CD4-positive, alpha-beta T cell treated with Interleukin-2 at 100 ng/mL for 4 hours (primary cell): Measurements from ENCODE around the gene PON2.
A peak's percentile ranks its signal among the peaks of the same experiment; 100 is the strongest.
"Not testable (repeated sequence)": the region's sequence is repeated elsewhere in the genome, so short reads cannot be mapped to it uniquely, and the experiment has no call there.

Experiments used
- DNase-seq: peaks from one replicate; pipeline ENCODE4 v3.0.0-alpha.2; 2020; ENCODE audit warnings: low spot score

PON2 gene

DNA sequence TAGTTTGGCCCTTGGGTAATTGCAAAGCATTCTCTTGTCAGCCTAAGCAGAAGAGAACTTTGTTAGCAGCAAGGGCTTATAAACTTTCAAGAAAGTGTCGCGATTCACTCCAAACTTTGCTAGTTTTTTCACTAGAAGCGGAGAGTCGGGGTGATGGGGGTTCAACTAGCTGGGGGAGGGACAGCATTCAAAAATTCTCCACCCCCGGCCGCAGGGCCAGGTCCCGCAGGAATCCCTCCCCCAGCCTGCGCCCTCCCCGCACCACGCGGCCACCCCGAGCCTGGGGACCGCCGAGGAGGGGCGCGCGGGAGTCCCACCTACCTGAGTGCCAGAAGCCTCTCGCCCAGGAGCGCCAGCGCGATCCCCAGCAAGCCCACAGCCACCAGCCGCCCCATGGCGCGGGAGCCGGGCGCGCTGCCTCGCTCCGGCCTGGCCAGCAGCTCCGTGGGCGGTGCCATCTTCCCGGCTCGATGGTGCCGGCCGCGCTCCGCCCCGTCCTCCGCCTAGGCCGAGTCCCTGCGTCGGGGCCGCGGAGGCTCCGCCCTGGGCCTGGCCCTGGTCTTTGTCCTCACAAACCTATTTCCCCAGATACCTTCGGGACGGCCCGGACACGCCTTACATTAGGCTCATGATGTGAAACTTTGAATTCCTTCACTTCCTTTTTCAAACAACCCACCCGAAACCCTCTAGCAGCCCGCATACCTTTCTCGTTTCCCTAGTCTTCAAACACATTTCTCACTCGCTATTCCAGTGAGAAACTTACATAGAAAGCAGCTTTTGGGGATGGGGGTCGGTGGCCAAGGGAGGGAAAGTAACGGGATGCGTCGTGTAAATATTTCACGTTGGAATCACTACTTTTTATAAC is at the start of gene PON2:
PON2 (minus strand) TSS at position 472 of the 865 bp plus-strand sequence; CDS start at position 395, 77 bp downstream.
- DNase-seq = peak; percentile 37

- DNase-seq = no peak
Observed at GRCh38 chr7:95482424-95482823, 47.6 kb upstream of the PON2 start.

DNA sequence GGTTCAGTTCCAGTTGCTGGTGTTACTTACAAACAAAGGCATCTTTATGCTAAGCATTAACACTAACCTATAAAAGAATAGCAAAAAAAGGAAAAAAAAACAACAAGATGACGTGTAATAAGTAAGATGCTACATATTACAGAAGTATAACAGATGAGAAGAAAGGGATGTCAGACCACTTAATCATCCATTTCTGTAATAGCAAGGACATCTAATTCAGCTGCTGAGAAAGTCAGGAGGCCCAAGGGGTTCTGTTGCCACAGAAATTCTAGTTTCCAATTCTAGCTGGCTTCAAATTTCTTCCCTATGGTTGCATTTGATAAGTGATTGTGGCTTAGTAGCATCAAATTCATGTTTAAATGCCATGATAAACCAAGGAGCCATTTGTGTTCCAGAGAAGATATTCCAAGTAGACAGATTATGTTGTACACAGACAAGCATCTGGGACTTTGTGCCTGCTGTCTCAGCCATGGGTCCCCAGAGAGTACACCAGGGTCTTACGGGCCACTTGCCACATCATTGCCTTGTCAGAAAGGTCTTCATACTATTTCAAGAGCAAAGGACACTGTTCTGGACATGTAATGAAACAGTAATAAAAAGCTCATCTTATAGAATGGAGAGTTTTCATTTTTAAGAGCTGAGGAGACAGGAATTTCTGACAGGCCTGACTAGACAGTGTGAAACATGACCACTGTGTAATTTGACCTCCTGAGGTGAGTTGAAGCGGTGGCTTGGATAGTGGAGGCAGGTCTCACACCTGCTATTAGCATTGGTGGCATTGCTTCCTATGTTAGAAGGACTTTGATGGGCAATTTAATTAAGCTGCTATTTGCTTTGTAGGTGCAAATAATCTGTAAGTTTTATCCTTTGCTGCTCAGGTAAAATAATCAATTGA is 46.7 kb upstream of the PON2 start:
- DNase-seq = no peak

DNA sequence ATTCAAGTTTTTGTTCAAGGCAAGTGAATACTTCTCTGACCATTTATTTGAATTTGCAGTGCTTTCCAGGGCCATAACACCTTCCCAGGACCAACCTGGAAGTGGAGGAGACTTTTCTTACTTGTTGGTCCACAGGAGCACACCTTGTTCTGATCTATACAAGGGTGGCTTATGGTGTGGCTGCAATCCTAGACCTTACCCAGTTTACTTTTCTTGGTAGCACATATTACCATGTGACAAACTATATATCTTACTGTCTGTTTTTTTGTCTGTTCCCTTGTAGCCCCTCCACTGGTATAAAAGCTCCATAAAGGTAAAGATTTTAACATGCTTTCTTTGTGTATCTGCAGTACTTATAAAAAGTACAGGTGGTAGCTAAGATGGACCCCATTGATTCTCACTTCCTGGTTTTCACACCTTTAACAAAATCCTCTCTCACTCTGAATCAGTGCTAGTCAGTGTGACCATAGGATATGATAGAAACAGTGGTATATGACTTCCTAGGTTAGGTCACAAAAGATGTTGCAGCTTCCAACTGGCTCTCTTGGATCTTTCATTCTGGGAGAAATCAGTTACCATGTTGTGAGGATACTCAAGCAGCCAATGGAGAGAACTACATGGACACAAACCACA is 45.3 kb upstream of the PON2 start:
- DNase-seq = no peak

DNA sequence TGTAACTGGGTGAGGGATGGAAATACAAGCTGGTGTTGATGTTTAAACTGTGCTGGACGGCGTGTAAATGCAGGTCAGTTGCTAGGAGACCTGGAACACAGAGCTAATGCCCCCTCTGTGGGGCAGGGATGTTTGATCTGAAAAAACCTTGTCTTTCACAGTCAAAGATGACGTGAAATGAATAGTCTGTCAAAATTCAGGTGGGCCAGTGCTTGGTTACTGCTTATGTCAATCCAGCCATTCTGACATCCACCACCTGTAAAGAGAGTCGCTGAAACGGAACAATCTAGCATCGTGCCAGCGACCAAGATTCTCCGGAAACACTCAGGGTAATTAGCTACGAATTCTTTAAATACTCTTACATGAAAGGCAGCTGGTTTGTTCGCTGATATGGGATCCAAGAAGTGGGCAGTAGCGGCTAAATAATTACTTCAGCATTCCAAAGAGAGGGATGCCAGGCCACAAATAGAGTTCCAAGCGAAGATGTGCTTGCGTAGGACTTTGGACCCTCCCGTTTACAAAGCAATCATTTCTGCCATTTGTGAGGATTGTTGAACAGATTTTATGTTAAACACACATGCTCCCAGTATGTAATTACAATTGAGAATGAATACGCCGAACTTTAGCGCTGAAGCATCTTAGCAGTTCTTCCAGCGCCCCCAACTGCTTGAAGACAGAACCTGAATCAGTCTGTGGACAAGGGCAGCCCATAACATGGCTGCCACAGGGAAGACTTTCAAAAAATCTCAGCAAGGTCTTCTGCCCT is 43.6 kb upstream of the PON2 start:
- DNase-seq = no peak

GRCh38 chr7:95476904-95477594 is 42.2 kb upstream of the PON2 start:
- DNase-seq = peak; percentile 63

DNA sequence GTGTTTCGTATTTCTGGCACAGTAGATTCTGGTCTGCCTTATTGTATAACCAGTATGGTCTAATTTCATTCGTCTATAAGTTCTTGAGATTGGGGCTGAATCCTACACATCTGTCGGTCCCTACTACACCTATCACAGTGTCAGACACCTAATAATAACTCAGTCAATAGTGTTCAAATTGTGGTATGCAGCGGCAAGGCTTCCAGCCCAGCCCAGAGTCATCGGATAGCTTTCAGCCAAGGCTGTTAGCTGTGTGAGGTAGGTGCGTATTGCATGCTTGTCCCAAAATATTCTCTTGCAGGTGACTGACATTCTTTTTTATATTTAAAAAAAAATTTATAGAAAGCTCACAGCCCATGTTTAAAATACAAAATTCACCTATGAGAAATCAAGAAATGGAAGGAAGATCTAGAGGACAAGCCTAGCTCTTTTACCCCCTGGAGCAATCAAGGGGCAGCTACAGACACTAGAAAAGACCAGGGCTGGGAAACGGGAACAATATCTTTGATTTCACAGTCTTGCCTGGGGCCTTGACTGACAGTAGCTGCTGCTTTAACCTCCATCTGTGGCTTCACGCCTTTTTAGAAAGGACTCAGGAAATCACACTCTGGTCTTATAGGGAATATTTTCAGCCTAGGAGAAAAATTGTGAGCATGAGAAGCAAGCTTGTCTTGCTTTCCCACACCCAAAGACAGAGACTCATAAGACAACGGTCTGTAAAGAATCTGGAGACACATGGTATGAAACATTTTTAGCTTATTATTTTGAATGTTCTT is 41.4 kb upstream of the PON2 start:
- no peak for DNase-seq

GRCh38 chr7:95473276-95473985 is 38.6 kb upstream of the PON2 start:
- DNase-seq = no peak

GRCh38 chr7:95472581-95473161 is 37.8 kb upstream of the PON2 start:
- DNase-seq = no peak

DNA sequence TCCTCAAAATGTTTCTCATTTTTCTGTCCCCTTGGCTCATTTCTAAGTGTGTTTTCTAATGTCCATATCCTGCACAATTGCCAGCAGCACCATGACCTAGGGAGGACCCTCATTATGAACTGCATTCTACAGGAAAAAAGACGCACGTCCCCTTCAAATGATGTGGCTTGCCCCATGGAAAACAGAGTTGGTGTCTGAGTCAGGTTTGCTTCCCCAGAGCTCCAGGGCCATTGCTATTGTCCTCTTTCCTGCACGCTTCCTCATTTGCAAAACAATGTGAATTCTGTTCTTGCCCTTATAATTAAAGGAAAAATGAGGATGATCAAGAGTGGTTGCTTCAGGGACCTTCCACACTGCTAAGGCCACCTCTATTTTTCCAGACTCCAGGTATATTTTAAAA is 36.2 kb upstream of the PON2 start:
- no peak for DNase-seq

DNA sequence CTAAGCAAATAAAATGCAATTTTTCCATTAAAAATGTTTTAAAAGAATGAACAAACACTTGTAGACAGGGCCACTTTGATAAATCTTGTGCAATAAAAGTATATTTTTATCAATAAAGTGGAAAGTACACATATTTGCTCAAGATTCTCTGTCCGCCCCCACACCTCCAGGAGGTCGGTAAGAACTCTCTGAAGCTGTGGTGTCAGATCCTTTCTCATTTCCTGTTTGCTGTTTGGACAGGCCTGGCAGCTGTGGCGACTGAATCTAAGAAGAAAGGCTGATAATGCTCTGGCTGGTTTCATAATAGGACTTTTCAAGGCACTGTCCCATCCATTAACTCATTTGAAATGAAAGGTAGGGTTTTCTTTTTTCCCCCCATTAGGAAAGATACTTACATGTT is 35.6 kb upstream of the PON2 start:
- DNase-seq = no peak

GRCh38 chr7:95469848-95470247 is 35.0 kb upstream of the PON2 start:
- no peak for DNase-seq

DNA sequence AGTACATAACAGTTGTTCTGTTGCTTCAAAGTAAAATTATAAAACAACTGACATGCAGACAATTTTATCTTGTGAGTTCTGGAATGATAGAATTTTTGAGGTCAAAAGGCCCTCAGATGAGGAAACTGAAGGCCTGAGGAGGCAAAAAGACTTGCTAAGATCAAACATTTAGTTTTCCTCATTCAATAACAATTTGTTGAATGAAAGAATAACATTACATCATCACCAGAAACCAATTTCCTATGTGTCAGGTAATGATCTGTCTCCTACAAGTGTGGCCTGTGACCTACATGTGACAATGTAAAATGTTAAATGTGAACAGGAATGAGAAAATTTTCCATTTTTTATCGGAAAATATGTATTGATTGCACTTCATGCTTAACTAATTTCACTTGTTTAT is 34.4 kb upstream of the PON2 start:
- no peak for DNase-seq

DNA sequence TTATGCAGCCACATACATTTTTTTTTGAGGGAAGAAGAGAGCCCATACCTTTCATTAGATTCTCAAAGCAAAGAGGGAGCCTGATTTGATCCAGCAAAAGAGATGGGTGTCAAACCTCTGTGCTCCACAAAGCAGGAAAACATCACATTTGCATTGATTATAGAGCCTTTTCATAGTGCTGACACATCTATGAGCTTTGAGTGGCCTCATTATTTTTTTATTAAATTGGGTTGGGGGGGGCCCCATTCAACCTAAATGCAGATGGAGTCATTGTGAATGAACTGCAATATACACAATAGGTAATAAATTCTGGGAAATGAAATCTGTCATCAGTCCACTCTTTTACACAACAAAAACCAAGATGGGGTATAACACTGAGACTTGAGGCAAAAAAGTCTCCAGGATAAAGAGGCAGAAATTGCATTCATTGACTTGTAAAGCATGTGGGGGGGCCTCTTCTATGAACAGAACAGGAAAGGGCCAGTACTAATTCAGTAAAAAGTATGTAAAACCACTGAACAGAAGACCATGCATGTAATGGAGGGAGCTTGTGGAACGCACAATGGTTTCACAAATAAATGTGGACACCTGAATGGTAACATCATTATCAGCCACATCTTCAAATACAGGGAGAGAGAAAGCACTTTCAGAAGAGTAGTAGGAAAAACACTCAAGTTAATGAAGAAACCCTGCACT is 33.2 kb upstream of the PON2 start:
- no peak for DNase-seq

GRCh38 chr7:95460653-95461052 is 25.8 kb upstream of the PON2 start:
- not testable (repeated sequence) for DNase-seq

GRCh38 chr7:95457947-95458346 is 23.1 kb upstream of the PON2 start:
- no peak for DNase-seq

DNA sequence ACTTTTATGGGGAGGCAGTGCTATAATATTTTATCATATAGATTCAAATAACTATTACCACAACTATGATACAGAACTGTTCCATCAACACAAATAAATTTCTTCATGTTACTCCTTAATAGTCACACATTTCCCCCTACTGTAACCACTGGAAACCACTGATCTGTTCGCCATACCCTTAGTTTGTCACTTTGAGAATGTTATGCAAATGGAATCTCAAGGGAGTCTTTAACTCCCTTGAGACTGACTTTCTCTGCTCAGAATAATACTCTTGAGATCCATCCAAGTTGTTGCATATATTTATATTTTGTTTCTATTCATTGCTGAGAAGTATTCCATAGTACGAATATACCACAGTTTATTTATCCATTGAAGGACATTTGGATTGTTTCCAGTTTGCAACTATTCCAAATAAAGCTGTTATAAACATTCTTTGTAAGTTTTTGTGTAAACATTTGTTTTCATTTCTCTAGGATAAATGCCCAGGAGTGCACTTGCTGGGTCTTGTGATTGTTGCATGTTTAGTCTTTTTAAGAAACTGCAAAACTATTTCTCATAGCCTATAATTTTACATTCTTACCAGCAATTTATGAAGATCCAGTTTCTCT is 19.7 kb upstream of the PON2 start:
- DNase-seq = no peak

- no peak for DNase-seq
Observed at GRCh38 chr7:95446618-95447017, 11.8 kb upstream of the PON2 start.
